SK-N-SH treated with all-trans-retinoic acid at 6 μM for 48 hours (cell line): ENCODE measurements around the gene KLK1.

Source experiments
- ATAC-seq: fragments of 200-7000 bp; cut with Tn5 transposase; 3 replicates; pipeline ENCODE4 v1.9.1; 2020; ENCODE audit warnings: mild to moderate bottlenecking, moderate library complexity
- ARNTL ChIP-seq: fragments of 450-650 bp; formaldehyde crosslinking; IDR thresholded peaks from 2 replicates; pipeline ENCODE4 v1.5.0; 2020; ENCODE audit warnings: low read depth, mild to moderate bottlenecking, moderate library complexity, borderline replicate concordance
- BACH2 ChIP-seq: fragments of 250-450 bp; sonication (Bioruptor Pico); IDR thresholded peaks from 2 replicates; pipeline ENCODE4 v1.9.0; 2021; ENCODE audit warnings: mild to moderate bottlenecking, borderline replicate concordance
- CREB5 ChIP-seq: fragments of 250-450 bp; sonication (Bioruptor Pico); IDR thresholded peaks from 2 replicates; pipeline ENCODE4 v1.5.1; 2020; ENCODE audit warnings: low read depth, mild to moderate bottlenecking, moderate library complexity
- CSRNP3 ChIP-seq: fragments of 250-450 bp; sonication (Bioruptor Pico); IDR thresholded peaks from 2 replicates; pipeline ENCODE4 v1.5.1; 2021; ENCODE audit warnings: mild to moderate bottlenecking, moderate library complexity
- OSR1 ChIP-seq: fragments of 250-450 bp; sonication (Bioruptor Pico); IDR thresholded peaks from 2 replicates; pipeline ENCODE4 v1.8.0; 2022; ENCODE audit warnings: moderate library complexity, mild to moderate bottlenecking, inconsistent platforms
- PPARA ChIP-seq: fragments of 250-450 bp; sonication (Bioruptor Pico); IDR thresholded peaks from 2 replicates; pipeline ENCODE4 v1.5.0; 2020; ENCODE audit warnings: mild to moderate bottlenecking, borderline replicate concordance
- SNAI2 ChIP-seq: fragments of 250-450 bp; sonication (Bioruptor Pico); IDR thresholded peaks from 2 replicates; pipeline ENCODE4 v1.5.0; 2020; ENCODE audit warnings: mild to moderate bottlenecking, moderate library complexity
- TCF4 ChIP-seq: fragments of 250-450 bp; sonication (Bioruptor Pico); IDR thresholded peaks from 2 replicates; pipeline ENCODE4 v1.8.0; 2021; ENCODE audit warnings: mild to moderate bottlenecking, moderate library complexity, borderline replicate concordance
- TOX ChIP-seq: fragments of 250-450 bp; sonication (Bioruptor Pico); IDR thresholded peaks from 2 replicates; pipeline ENCODE4 v1.8.0; 2021; ENCODE audit warnings: mild to moderate bottlenecking, moderate library complexity, borderline replicate concordance
- ZFP3 ChIP-seq: fragments of 250-450 bp; sonication (Bioruptor Pico); IDR thresholded peaks from 2 replicates; pipeline ENCODE4 v1.5.0; 2020; ENCODE audit warnings: mild to moderate bottlenecking, moderate library complexity
- ZFP30 ChIP-seq: fragments of 450-650 bp; formaldehyde crosslinking; IDR thresholded peaks from 2 replicates; pipeline ENCODE4 v1.5.0; 2022; ENCODE audit warnings: mild to moderate bottlenecking, moderate library complexity
- ZNF8 ChIP-seq: fragments of 450-650 bp; formaldehyde crosslinking; IDR thresholded peaks from 2 replicates; pipeline ENCODE4 v1.5.0; 2020; ENCODE audit warnings: mild to moderate bottlenecking, moderate library complexity
- TF ChIP-seq, protein P1 (sequence below): fragments of 250-450 bp; sonication (Bioruptor Pico); IDR thresholded peaks from 2 replicates; pipeline ENCODE4 v1.8.0; 2020; ENCODE audit warnings: mild to moderate bottlenecking, moderate library complexity, borderline replicate concordance
- TF ChIP-seq, protein P2 (sequence below): fragments of 250-450 bp; sonication (Bioruptor Pico); IDR thresholded peaks from 2 replicates; pipeline ENCODE4 v1.8.0; 2021; ENCODE audit warnings: low read depth, mild to moderate bottlenecking, moderate library complexity, borderline replicate concordance

KLK1 gene

GRCh38 chr19:50869479-50869878 is 45.9 kb upstream of the KLK1 start:
- no peak for TF ChIP-seq BACH2 (CRISPR knock-in tag)
- no peak for TF ChIP-seq OSR1 (CRISPR knock-in tag)
- TF ChIP-seq SNAI2 (CRISPR knock-in tag) = no peak
- no peak for TF ChIP-seq ZFP30
- no peak for TF ChIP-seq CSRNP3 (CRISPR knock-in tag)
- TF ChIP-seq ZFP3 (CRISPR knock-in tag) = no peak
- TF ChIP-seq PPARA (CRISPR knock-in tag) = no peak
- TF ChIP-seq ARNTL (CRISPR knock-in tag) = no peak
- TF ChIP-seq, protein P1, sequence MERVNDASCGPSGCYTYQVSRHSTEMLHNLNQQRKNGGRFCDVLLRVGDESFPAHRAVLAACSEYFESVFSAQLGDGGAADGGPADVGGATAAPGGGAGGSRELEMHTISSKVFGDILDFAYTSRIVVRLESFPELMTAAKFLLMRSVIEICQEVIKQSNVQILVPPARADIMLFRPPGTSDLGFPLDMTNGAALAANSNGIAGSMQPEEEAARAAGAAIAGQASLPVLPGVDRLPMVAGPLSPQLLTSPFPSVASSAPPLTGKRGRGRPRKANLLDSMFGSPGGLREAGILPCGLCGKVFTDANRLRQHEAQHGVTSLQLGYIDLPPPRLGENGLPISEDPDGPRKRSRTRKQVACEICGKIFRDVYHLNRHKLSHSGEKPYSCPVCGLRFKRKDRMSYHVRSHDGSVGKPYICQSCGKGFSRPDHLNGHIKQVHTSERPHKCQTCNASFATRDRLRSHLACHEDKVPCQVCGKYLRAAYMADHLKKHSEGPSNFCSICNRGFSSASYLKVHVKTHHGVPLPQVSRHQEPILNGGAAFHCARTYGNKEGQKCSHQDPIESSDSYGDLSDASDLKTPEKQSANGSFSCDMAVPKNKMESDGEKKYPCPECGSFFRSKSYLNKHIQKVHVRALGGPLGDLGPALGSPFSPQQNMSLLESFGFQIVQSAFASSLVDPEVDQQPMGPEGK (CRISPR knock-in tag) = no peak
- no peak for ATAC-seq

DNA sequence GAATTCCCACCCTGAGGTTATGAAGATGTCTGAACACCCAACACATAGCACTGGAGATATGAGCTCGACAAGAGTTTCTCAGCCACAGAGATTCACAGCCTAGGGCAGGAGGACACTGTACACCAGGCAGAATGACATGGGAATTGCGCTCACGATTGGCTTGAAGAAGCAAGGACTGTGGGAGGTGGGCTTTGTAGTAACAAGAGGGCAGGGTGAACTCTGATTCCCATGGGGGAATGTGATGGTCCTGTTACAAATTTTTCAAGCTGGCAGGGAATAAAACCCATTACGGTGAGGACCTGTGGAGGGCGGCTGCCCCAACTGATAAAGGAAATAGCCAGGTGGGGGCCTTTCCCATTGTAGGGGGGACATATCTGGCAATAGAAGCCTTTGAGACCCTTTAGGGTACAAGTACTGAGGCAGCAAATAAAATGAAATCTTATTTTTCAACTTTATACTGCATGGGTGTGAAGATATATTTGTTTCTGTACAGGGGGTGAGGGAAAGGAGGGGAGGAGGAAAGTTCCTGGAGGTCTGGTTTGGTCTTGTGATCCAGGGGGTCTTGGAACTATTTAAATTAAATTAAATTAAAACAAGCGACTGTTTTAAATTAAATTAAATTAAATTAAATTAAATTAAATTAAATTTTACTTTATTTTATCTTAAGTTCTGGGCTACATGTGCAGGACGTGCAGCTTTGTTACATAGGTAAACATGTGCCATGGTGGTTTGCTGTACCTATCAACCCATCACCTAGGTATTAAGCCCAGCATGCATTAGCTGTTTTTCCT is 38.1 kb upstream of the KLK1 start:
- no peak for TF ChIP-seq CREB5 (CRISPR knock-in tag)
- TF ChIP-seq BACH2 (CRISPR knock-in tag) = no peak
- TF ChIP-seq, protein P2, sequence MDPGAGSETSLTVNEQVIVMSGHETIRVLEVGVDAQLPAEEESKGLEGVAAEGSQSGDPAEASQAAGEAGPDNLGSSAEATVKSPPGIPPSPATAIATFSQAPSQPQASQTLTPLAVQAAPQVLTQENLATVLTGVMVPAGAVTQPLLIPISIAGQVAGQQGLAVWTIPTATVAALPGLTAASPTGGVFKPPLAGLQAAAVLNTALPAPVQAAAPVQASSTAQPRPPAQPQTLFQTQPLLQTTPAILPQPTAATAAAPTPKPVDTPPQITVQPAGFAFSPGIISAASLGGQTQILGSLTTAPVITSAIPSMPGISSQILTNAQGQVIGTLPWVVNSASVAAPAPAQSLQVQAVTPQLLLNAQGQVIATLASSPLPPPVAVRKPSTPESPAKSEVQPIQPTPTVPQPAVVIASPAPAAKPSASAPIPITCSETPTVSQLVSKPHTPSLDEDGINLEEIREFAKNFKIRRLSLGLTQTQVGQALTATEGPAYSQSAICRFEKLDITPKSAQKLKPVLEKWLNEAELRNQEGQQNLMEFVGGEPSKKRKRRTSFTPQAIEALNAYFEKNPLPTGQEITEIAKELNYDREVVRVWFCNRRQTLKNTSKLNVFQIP (CRISPR knock-in tag) = no peak
- TF ChIP-seq TOX = no peak
- TF ChIP-seq TCF4 (CRISPR knock-in tag) = no peak
- TF ChIP-seq, all 23 proteins: peak for 0
- ATAC-seq = no peak

DNA sequence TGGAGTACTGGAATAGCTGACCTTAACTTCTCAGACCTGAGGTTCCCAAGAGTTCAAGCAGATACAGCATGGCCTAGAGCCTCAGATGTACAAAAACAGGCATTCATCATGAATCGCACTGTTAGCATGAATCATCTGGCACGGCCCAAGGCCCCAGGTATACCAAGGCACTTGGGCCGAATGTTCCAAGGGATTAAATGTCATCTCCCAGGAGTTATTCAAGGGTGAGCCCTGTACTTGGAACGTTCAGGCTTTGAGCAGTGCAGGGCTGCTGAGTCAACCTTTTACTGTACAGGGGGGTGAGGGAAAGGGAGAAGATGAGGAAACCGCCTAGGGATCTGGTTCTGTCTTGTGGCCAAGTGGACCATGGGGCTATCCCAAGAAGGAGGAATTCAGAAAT is 37.4 kb upstream of the KLK1 start:
- TF ChIP-seq CSRNP3 (CRISPR knock-in tag) (no peak), BACH2 (CRISPR knock-in tag) (no peak), ZNF8 (CRISPR knock-in tag) (no peak), TCF4 (CRISPR knock-in tag) (no peak), CREB5 (CRISPR knock-in tag) (no peak)
- TF ChIP-seq, protein P2 (CRISPR knock-in tag) = no peak
- no peak for ATAC-seq
